H1 (cell line): ENCODE measurements around the gene MEX3D. TPM values are rescaled to one million over a fixed set of nuclear protein-coding genes. Genes with fewer than 3 reads are reported as not detected.

Experiments used
- CTCF ChIA-PET: fragments of 300-600 bp; sonication (Branson Sonifier 250); formaldehyde crosslinking; loops from one replicate; lab custom pipeline; 2021; ENCODE audit not compliant: partially characterized antibody; lab: Charles Lee
- POLR2A ChIA-PET: fragments of 300-600 bp; sonication (Branson Sonifier 250); formaldehyde crosslinking; loops from one replicate; lab custom pipeline; 2021; ENCODE audit warnings: inconsistent platforms; ENCODE audit not compliant: partially characterized antibody; lab: Charles Lee
- DNase-seq, 2 experiments: peaks; one replicate each; pipeline versions ENCODE4 v3.0.0 to v3.0.0-alpha.2; 2010 to 2022; ENCODE audit warnings: low spot score in 2 of 2, low read depth in 1 of 2, mixed read lengths in 1 of 2
- FAIRE-seq: peaks from 2 replicates; lab custom pipeline; 2011; peaks lifted over from hg19 to GRCh38; lab: Jason Lieb, UNC
- H2AFZ ChIP-seq: 2 replicates; pipeline ENCODE4 v1.8.1; 2012; ENCODE audit warnings: low read length, inconsistent platforms
- H2AK5ac ChIP-seq: 2 replicates; pipeline ENCODE4 v1.6.1; 2013; ENCODE audit warnings: low read depth, low read length
- H2BK120ac ChIP-seq: replicated peaks from 2 replicates; pipeline ENCODE3; 2013; ENCODE audit warnings: low read depth, low read length, inconsistent platforms
- H2BK12ac ChIP-seq: 2 replicates; pipeline ENCODE4 v1.6.1; 2013; ENCODE audit warnings: low read depth, low read length
- H2BK15ac ChIP-seq: 2 replicates; pipeline ENCODE4 v1.6.1; 2013; ENCODE audit warnings: low read length
- H2BK20ac ChIP-seq: 2 replicates; pipeline ENCODE4 v1.6.1; 2013; ENCODE audit warnings: low read length
- H2BK5ac ChIP-seq: 2 replicates; pipeline ENCODE4 v1.6.1; 2013; ENCODE audit warnings: low read depth, low read length
- H3K14ac ChIP-seq: 2 replicates; pipeline ENCODE4 v1.6.1; 2013; ENCODE audit warnings: inconsistent platforms; ENCODE audit not compliant: insufficient read length
- H3K18ac ChIP-seq: 2 replicates; pipeline ENCODE4 v1.6.1; 2013; ENCODE audit warnings: low read length; ENCODE audit errors: extremely low read depth
- H3K23ac ChIP-seq: 2 replicates; pipeline ENCODE4 v1.6.1; 2013; ENCODE audit warnings: inconsistent platforms; ENCODE audit not compliant: insufficient read length
- H3K23me2 ChIP-seq: 2 replicates; pipeline ENCODE4 v1.6.1; 2013; ENCODE audit warnings: low read depth, low read length
- H3K27ac ChIP-seq: 2 replicates; pipeline ENCODE4 v1.6.1; 2011; ENCODE audit warnings: low read depth, low read length, inconsistent platforms
- H3K27me3 ChIP-seq, 4 experiments: replicated peaks in 1 of 4; 1 replicate in 1 of 4; 2 replicates in 3 of 4; pipeline versions ENCODE4 v1.6.1 to v1.8.1; 2011 to 2013; ENCODE audit warnings: low read length in 3 of 4, mild to moderate bottlenecking in 3 of 4, inconsistent platforms in 2 of 4, mixed read lengths in 2 of 4, moderate library complexity in 1 of 4; ENCODE audit not compliant: control insufficient read depth in 3 of 4, insufficient read depth in 3 of 4; ENCODE audit errors: extremely low read depth in 1 of 4
- H3K36me3 ChIP-seq, 4 experiments: 2 replicates each; pipeline versions ENCODE4 v1.6.1 to v1.8.1; 2011 to 2013; ENCODE audit warnings: mild to moderate bottlenecking in 4 of 4, low read length in 3 of 4, moderate library complexity in 2 of 4, control low read depth in 1 of 4, inconsistent platforms in 1 of 4; ENCODE audit not compliant: insufficient read depth in 4 of 4, control insufficient read depth in 2 of 4
- H3K4ac ChIP-seq: replicated peaks from 2 replicates; pipeline ENCODE3; 2013; ENCODE audit warnings: low read length, low read depth, mixed read lengths, inconsistent platforms; ENCODE audit not compliant: insufficient read length
- H3K4me1 ChIP-seq, 4 experiments: replicated peaks in 1 of 4; 1 replicate in 1 of 4; 2 replicates in 3 of 4; pipeline versions ENCODE4 v1.6.1 to v1.8.1; 2011 to 2013; ENCODE audit warnings: low read length in 3 of 4, inconsistent platforms in 2 of 4, mixed read lengths in 1 of 4; ENCODE audit not compliant: insufficient read depth in 4 of 4, control insufficient read depth in 3 of 4
- H3K4me2 ChIP-seq, 2 experiments: 2 replicates each; pipeline versions ENCODE4 v1.6.1 to v1.8.1; 2011 to 2013; ENCODE audit warnings: low read depth in 2 of 2, low read length in 2 of 2, control low read depth in 1 of 2, inconsistent platforms in 1 of 2, mild to moderate bottlenecking in 1 of 2; ENCODE audit not compliant: insufficient read depth in 1 of 2
- H3K4me3 ChIP-seq, 4 experiments: fragments of 200-600, 300-600 bp in 1 of 4; sonication (generic), shearing (Covaris generic), sonication (Bioruptor Twin) in 1 of 4; 2 replicates each; pipeline versions ENCODE4 v1.5.1 to v1.8.1; 2011 to 2016; ENCODE audit warnings: low read length in 4 of 4, low read depth in 3 of 4, control low read depth in 2 of 4, inconsistent platforms in 2 of 4, mild to moderate bottlenecking in 2 of 4, mixed read lengths in 1 of 4, moderate library complexity in 1 of 4; ENCODE audit not compliant: insufficient read depth in 2 of 4; ENCODE audit errors: extremely low read depth in 1 of 4
- H3K56ac ChIP-seq: replicated peaks from 2 replicates; pipeline ENCODE3; 2013; ENCODE audit warnings: low read depth, mild to moderate bottlenecking, mixed read lengths, low read length, inconsistent platforms; ENCODE audit not compliant: insufficient read length
- H3K79me1 ChIP-seq: 2 replicates; pipeline ENCODE4 v1.6.1; 2013; ENCODE audit warnings: low read depth, low read length, control low read depth
- H3K79me2 ChIP-seq, 2 experiments: 2 replicates each; pipeline versions ENCODE4 v1.6.1 to v1.8.1; 2012 to 2013; ENCODE audit warnings: low read length in 2 of 2, mild to moderate bottlenecking in 2 of 2, inconsistent platforms in 1 of 2; ENCODE audit not compliant: insufficient read depth in 2 of 2, control insufficient read depth in 1 of 2
- H3K9ac ChIP-seq, 4 experiments: replicated peaks in 1 of 4; 1 replicate in 1 of 4; 2 replicates in 3 of 4; pipeline versions ENCODE4 v1.6.1 to v1.8.1; 2011 to 2013; ENCODE audit warnings: low read depth in 3 of 4, low read length in 3 of 4, control low read depth in 2 of 4, mild to moderate bottlenecking in 2 of 4, moderate library complexity in 2 of 4, inconsistent platforms in 1 of 4; ENCODE audit errors: extremely low read depth in 1 of 4
- H3K9me3 ChIP-seq, 2 experiments: 2 replicates each; pipeline versions ENCODE4 v1.6.1 to v1.8.1; 2012 to 2013; ENCODE audit warnings: mild to moderate bottlenecking in 2 of 2, moderate library complexity in 2 of 2, control low read depth in 1 of 2, inconsistent platforms in 1 of 2, low read depth in 1 of 2, low read length in 1 of 2, mixed read lengths in 1 of 2; ENCODE audit not compliant: insufficient read depth in 2 of 2
- H4K20me1 ChIP-seq, 2 experiments: replicated peaks in 1 of 2; 2 replicates each; pipeline versions ENCODE3 to v1.8.1; 2011 to 2013; ENCODE audit warnings: inconsistent platforms in 2 of 2, low read length in 2 of 2, mild to moderate bottlenecking in 1 of 2; ENCODE audit not compliant: insufficient read depth in 2 of 2, control insufficient read depth in 1 of 2
- H4K5ac ChIP-seq: 2 replicates; pipeline ENCODE4 v1.6.1; 2013; ENCODE audit warnings: low read length, low read depth, mixed read lengths, inconsistent platforms; ENCODE audit not compliant: insufficient read length
- H4K8ac ChIP-seq: 2 replicates; pipeline ENCODE4 v1.8.0; 2013; ENCODE audit warnings: mild to moderate bottlenecking, moderate library complexity, low read length, inconsistent platforms; ENCODE audit not compliant: insufficient read depth; ENCODE audit errors: extremely low read depth
- H4K91ac ChIP-seq: replicated peaks from 2 replicates; pipeline ENCODE3; 2013; ENCODE audit warnings: low read length, mixed read lengths, inconsistent platforms; ENCODE audit not compliant: insufficient read length
- CHD2 ChIP-seq: IDR thresholded peaks from 2 replicates; pipeline ENCODE4 v1.6.1; 2012; ENCODE audit warnings: low read length, improper control_type of control experiment
- RBBP5 ChIP-seq: IDR thresholded peaks from 2 replicates; pipeline ENCODE4 v1.7.1; 2012; ENCODE audit warnings: low read depth, mild to moderate bottlenecking, inconsistent platforms, low read length, moderate library complexity, borderline replicate concordance
- SIN3A ChIP-seq, 2 experiments: IDR thresholded peaks in 1 of 2; conservative IDR thresholded peaks in 1 of 2; 2 replicates each; pipeline ENCODE4 v1.6.1; 2011 to 2012; ENCODE audit warnings: low read length in 2 of 2, improper control_type of control experiment in 1 of 2, low read depth in 1 of 2, mild to moderate bottlenecking in 1 of 2
- YY1 ChIP-seq: IDR thresholded peaks from 2 replicates; pipeline ENCODE4 v1.6.1; 2011; ENCODE audit warnings: low read depth, mild to moderate bottlenecking, low read length
- WGBS, 2 experiments: shearing (Covaris generic) in 1 of 2; methylation state at CpG; one replicate each; pipeline versions ENCODE4 v1.1.6 to v1.1.7; 2013 to 2015; ENCODE audit warnings: low lambda C conversion rate in 2 of 2, mixed read lengths in 2 of 2, inconsistent platforms in 1 of 2, low coverage in 1 of 2, missing lambda C conversion rate in 1 of 2; ENCODE audit not compliant: insufficient replicate concordance in 2 of 2, insufficient coverage in 1 of 2, insufficient read length in 1 of 2; ENCODE audit errors: extremely low coverage in 1 of 2, missing lambda C conversion rate in 1 of 2; 5-methylcytosine and 5-hydroxymethylcytosine counted together
- polyA plus RNA-seq, 7 experiments: library from polyadenylated mRNA; depleted of rRNA in 3 of 7; stranded (reverse) in 5 of 7; unstranded in 2 of 7; fragments of >200 nt in 5 of 7; fragments of 200-250 nt in 2 of 7; gene quantifications; 1 replicate in 5 of 7; 2 replicates in 1 of 7; 4 replicates in 1 of 7; pipeline versions ENCODE4 v1.2.1 to v1.2.3, GENCODE V29; 2011 to 2013; ENCODE audit warnings: missing spikeins in 2 of 7, mixed read lengths in 2 of 7
- total RNA-seq: library from RNA; stranded (reverse); fragmentation: NEBNext Ultra II Directional; extraction: Animal tissue kit (Norgen Biotek cat#: 25700); gene quantifications from 2 replicates; pipeline ENCODE4 v1.2.1, GENCODE V29; 2021
- TF ChIP-seq, protein P1 (sequence below): IDR thresholded peaks from 2 replicates; pipeline ENCODE4 v1.6.1; 2011; ENCODE audit warnings: low read depth, mild to moderate bottlenecking, low read length; ENCODE audit not compliant: insufficient read depth
- TF ChIP-seq, protein P2 (sequence below), 3 experiments: IDR thresholded peaks; 1 replicate in 2 of 3; 2 replicates in 1 of 3; pipeline versions ENCODE4 v1.5.1 to v1.6.1; 2011; ENCODE audit warnings: low read length in 3 of 3, mild to moderate bottlenecking in 3 of 3, inconsistent platforms in 2 of 3, low read depth in 1 of 3, moderate library complexity in 1 of 3; ENCODE audit not compliant: insufficient read depth in 1 of 3; ENCODE audit errors: control extremely low read depth in 1 of 3

The MEX3D gene
- total and polyA plus RNA-seq, 2 of the 8 experiments (the other 6 are each of a cell fraction or from before 2014, with no cell fraction given), result 20.8 to 78.8 TPM

- Histone ChIP-seq H2BK5ac (no peak overlapping the region), H3K4me2 (no peak overlapping the region), H3K27me3 (peaks cover 19 to 34% (median 31%) of the 10 kb centered on the region in 4 experiments), H2BK12ac (no peak overlapping the region), H3K4ac (no peak overlapping the region), H3K14ac (no peak overlapping the region), H4K91ac (no peak overlapping the region), H3K23ac (no peak overlapping the region), H2BK15ac (no peak overlapping the region), H4K5ac (no peak overlapping the region), H4K20me1 (peaks cover 8 to 15% of the 10 kb centered on the region in 2 experiments), H3K4me3 (no peak overlapping the region), H2AK5ac (no peak overlapping the region), H3K9ac (no peak overlapping the region), H3K27ac (no peak overlapping the region), H4K8ac (no peak overlapping the region), H2AFZ (no peak overlapping the region), H3K79me1 (no peaks in the 10 kb centered on the region), H3K79me2 (no peaks in the 10 kb centered on the region), H3K23me2 (peaks cover 8% of the 10 kb centered on the region; the same call in 1 of the 2 replicates), H3K18ac (no peak overlapping the region), H3K56ac (no peak overlapping the region), H2BK20ac (no peak overlapping the region), H2BK120ac (no peak overlapping the region), H3K9me3 (no peaks in the 10 kb centered on the region), H3K36me3 (no peaks in the 10 kb centered on the region; a peak in 1 of 8 replicates), H3K4me1 (peaks cover 0 to 3% (median 1%) of the 10 kb centered on the region in 4 experiments; a peak in 3 of 7 replicates)
- TF ChIP-seq, protein P1, sequence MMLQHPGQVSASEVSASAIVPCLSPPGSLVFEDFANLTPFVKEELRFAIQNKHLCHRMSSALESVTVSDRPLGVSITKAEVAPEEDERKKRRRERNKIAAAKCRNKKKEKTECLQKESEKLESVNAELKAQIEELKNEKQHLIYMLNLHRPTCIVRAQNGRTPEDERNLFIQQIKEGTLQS, result no peak
- no peak for TF ChIP-seq CHD2
- no peak for TF ChIP-seq YY1
- no peak for TF ChIP-seq SIN3A (conservative IDR thresholded peaks at IDR 0.05 in 1 of 2, IDR thresholded peaks at IDR 0.05 in 1 of 2; ENCODE audit: low read depth in 1 of 2, low read length in 2 of 2)
- TF ChIP-seq, protein P2, sequence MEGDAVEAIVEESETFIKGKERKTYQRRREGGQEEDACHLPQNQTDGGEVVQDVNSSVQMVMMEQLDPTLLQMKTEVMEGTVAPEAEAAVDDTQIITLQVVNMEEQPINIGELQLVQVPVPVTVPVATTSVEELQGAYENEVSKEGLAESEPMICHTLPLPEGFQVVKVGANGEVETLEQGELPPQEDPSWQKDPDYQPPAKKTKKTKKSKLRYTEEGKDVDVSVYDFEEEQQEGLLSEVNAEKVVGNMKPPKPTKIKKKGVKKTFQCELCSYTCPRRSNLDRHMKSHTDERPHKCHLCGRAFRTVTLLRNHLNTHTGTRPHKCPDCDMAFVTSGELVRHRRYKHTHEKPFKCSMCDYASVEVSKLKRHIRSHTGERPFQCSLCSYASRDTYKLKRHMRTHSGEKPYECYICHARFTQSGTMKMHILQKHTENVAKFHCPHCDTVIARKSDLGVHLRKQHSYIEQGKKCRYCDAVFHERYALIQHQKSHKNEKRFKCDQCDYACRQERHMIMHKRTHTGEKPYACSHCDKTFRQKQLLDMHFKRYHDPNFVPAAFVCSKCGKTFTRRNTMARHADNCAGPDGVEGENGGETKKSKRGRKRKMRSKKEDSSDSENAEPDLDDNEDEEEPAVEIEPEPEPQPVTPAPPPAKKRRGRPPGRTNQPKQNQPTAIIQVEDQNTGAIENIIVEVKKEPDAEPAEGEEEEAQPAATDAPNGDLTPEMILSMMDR (IDR thresholded peaks at IDR 0.05; ENCODE audit: control extremely low read depth in 1 of 3, insufficient read depth in 1 of 3, low read depth in 1 of 3, low read length in 3 of 3), result no peak
- no peak for TF ChIP-seq RBBP5
- 88% methylated on average over 28 of the region's 33 CpGs; no CpG with 5 or more reads in 1 of the 2 experiments for WGBS, 2 experiments
- CTCF ChIA-PET, result interaction anchor here (1.2 kb wide), 1 partner anchor 60 kb away, joined by 4 read pairs; no protein-coding TSS in a partner anchor
- POLR2A ChIA-PET, result interaction anchor here (0.8 to 1.4 kb wide), 2 partner anchors 10 to 64 kb away, joined by 3 read pairs; no protein-coding TSS in a partner anchor
- DNase-seq (peak in 1 of 2 experiments; percentile 43), FAIRE-seq (no peak)
Observed at GRCh38 chr19:1526066-1526778, 41.9 kb downstream of the MEX3D start.
